ENCODE measurements around the gene GATAD1. TPM values are rescaled to one million over a fixed set of nuclear protein-coding genes. Genes with fewer than 3 reads are reported as not detected.

GATAD1 gene
- total and polyA plus RNA-seq, 2 of the 4 experiments (the other 2 are of a cell fraction), result 9.3 to 15.2 TPM

DNA sequence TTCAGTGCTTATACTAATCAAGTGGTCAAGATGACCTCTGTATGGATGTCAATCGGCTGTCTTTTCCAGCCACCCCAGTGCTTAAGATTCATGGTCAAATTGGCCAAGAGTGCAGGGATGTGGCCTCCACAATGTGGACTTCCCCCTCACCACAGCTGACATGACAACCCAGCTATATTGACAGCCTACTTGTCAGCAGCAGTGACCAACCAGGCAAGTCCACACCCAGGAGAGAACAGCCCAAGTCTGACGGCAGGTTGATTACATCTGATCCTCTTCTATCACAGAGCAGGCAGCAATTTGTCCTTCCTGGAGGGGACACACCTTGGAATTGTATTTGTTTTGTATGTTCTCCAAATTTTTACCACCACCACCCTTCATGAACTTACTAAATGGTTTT is 38.7 kb downstream of the GATAD1 start:
- intact Hi-C loops (cut with micrococcal nuclease), result no loop called here
- in situ Hi-C loops (cut with MboI; ENCODE audit: low sequenced_read_pairs), result no loop called here
- H3K79me1 ChIP-seq (ENCODE audit: low read depth in 1 of 2, low read length in 2 of 2), result no peaks in the 10 kb centered on the region
- TF ChIP-seq BHLHE40 (IDR thresholded peaks at IDR 0.05; ENCODE audit: low read depth, low read length) (no peak), ELK1 (IDR thresholded peaks at IDR 0.05; ENCODE audit: borderline replicate concordance, low read depth, low read length) (no peak), FOS (IDR thresholded peaks at IDR 0.05; ENCODE audit: low read depth, low read length) (no peak), MAFK (IDR thresholded peaks at IDR 0.05; ENCODE audit: low read depth, low read length) (no peak), CTCF (conservative IDR thresholded peaks at IDR 0.05; ENCODE audit: low read depth, low read length) (no peak), CHD1 (IDR thresholded peaks at IDR 0.05; ENCODE audit: low read depth, low read length) (no peak), RFX5 (IDR thresholded peaks at IDR 0.05; ENCODE audit: low read depth, low read length) (no peak), RCOR1 (IDR thresholded peaks at IDR 0.05; ENCODE audit: insufficient replicate concordance, low read length) (no peak), NFE2L2 (IDR thresholded peaks at IDR 0.05; ENCODE audit: low read depth, low read length) (no peak), POLR2A (IDR thresholded peaks at IDR 0.05; ENCODE audit: low read depth, low read length) (no peak), MAZ (IDR thresholded peaks at IDR 0.05; ENCODE audit: borderline replicate concordance, low read depth, low read length) (no peak), USF2 (IDR thresholded peaks at IDR 0.05; ENCODE audit: low read depth, low read length) (no peak), CEBPB (IDR thresholded peaks at IDR 0.05; ENCODE audit: low read depth, low read length) (no peak), SMC3 (IDR thresholded peaks at IDR 0.05; ENCODE audit: low read depth, low read length) (no peak), RAD21 (IDR thresholded peaks at IDR 0.05; ENCODE audit: low read length) (no peak), MXI1 (IDR thresholded peaks at IDR 0.05; ENCODE audit: borderline replicate concordance, low read depth, low read length) (no peak)
- POLR2A ChIA-PET (ENCODE audit: unreplicated experiment), result no interaction called here
- H3K36me3 ChIP-seq (ENCODE audit: control insufficient read depth, insufficient read depth, low read length), result peaks cover 12% of the 10 kb centered on the region
- no peaks in the 10 kb centered on the region for H3K9me3 ChIP-seq (ENCODE audit: control insufficient read depth, insufficient read depth, low read length)
- H2AFZ ChIP-seq (replicated peaks; ENCODE audit: low read length, poor library complexity), result no peak overlapping the region
- 100% methylated on average over 1 of the region's 2 CpGs; no CpG with 5 or more reads in 1 of the 2 experiments for WGBS, 2 experiments (ENCODE audit: extremely low coverage in 2 of 2, insufficient read length in 1 of 2)
- no peak overlapping the region for H3K56ac ChIP-seq (ENCODE audit: extremely low read depth, insufficient read depth, low read length)
- peaks cover 4% of the 10 kb centered on the region; the same call in 1 of the 2 replicates for H3K9me1 ChIP-seq (ENCODE audit: insufficient read depth, low read length)
- H3K4me1 ChIP-seq (ENCODE audit: control insufficient read depth, insufficient read depth, low read length), result no peaks in the 10 kb centered on the region
- H3K14ac ChIP-seq (replicated peaks; ENCODE audit: low read depth, low read length), result no peak overlapping the region
- H4K20me1 ChIP-seq (ENCODE audit: insufficient read depth, low read length), result no peaks in the 10 kb centered on the region
- H2BK15ac ChIP-seq (ENCODE audit: low read depth, low read length), result no peak overlapping the region
- H2BK120ac ChIP-seq (ENCODE audit: low read depth, low read length), result no peak overlapping the region
- no TSS peak for BruUV-seq (replicated peaks)
- no peak overlapping the region for H2BK5ac ChIP-seq (ENCODE audit: low read depth, low read length, poor library complexity, severe bottlenecking)
- CTCF ChIA-PET, result interaction anchor here (1.1 kb wide), 1 partner anchor 25 kb away, joined by 6 read pairs; no protein-coding TSS in a partner anchor
- no peak overlapping the region for H3K9ac ChIP-seq (ENCODE audit: low read depth, low read length)
- H3K18ac ChIP-seq (ENCODE audit: low read depth, low read length), result no peak overlapping the region
- H3K27ac ChIP-seq (ENCODE audit: insufficient read depth, low read length), result no peak overlapping the region
- H4K91ac ChIP-seq (ENCODE audit: insufficient read depth, low read depth, low read length), result no peak overlapping the region
- H2AK5ac ChIP-seq (ENCODE audit: low read depth, low read length), result no peak overlapping the region
- DNase-seq, result no peak
- no peaks in the 10 kb centered on the region for H3K27me3 ChIP-seq (ENCODE audit: control insufficient read depth, insufficient read depth, low read length)
- H3K4ac ChIP-seq (ENCODE audit: low read depth, low read length), result no peak overlapping the region
- H4K5ac ChIP-seq (ENCODE audit: low read depth, low read length), result no peak overlapping the region
- H2BK20ac ChIP-seq (ENCODE audit: low read depth, low read length), result no peak overlapping the region
- dilution Hi-C loops (cut with HindIII; ENCODE audit: low sequenced_read_pairs, unreplicated experiment), result no loop called here
- no peak overlapping the region for H2AK9ac ChIP-seq (replicated peaks; ENCODE audit: low read depth, low read length, poor library complexity)
- no peak overlapping the region for H3K4me2 ChIP-seq (ENCODE audit: low read depth, low read length)
- no peak overlapping the region for H3K4me3 ChIP-seq (ENCODE audit: insufficient read depth, low read depth, low read length)
- no peak for ATAC-seq (ENCODE audit: low read depth)
- no peak overlapping the region for H3K23ac ChIP-seq (ENCODE audit: low read depth, low read length)
- H4K8ac ChIP-seq (ENCODE audit: low read depth in 2 of 2, low read length in 2 of 2), result no peak overlapping the region
